Liver (tissue), 9 donors: ENCODE data around the gene MARK3. TPM values are rescaled to one million over a fixed set of nuclear protein-coding genes. Genes with fewer than 3 reads are reported as not detected.
"Not testable (repeated sequence)": the region's sequence is repeated elsewhere in the genome, so short reads cannot be mapped to it uniquely, and the experiment has no call there.

Experiments
- DNase-seq: peaks from one replicate; pipeline ENCODE4 v3.0.0-alpha.2; 2017; ENCODE audit warnings: low spot score
- H3K27ac ChIP-seq, 2 donors: one replicate each; pipeline ENCODE4 v1.7.0; 2013; ENCODE audit warnings: inconsistent platforms in 2 of 2, low read length in 2 of 2, control low read depth in 1 of 2, low read depth in 1 of 2, mild to moderate bottlenecking in 1 of 2
- H3K27me3 ChIP-seq, 4 donors: one replicate each; pipeline versions ENCODE4 v1.6.1 to v1.7.0; 2013; ENCODE audit warnings: low read length in 3 of 4, inconsistent platforms in 1 of 4, mild to moderate bottlenecking in 1 of 4, moderate library complexity in 1 of 4; ENCODE audit not compliant: control insufficient read depth in 4 of 4, insufficient read depth in 4 of 4
- H3K36me3 ChIP-seq, 4 donors: one replicate each; pipeline versions ENCODE4 v1.6.1 to v1.7.0; 2013; ENCODE audit warnings: low read length in 3 of 4, mild to moderate bottlenecking in 3 of 4, low read depth in 1 of 4, moderate library complexity in 1 of 4; ENCODE audit not compliant: control insufficient read depth in 4 of 4, insufficient read depth in 3 of 4
- H3K4me1 ChIP-seq, 4 donors: one replicate each; pipeline versions ENCODE4 v1.6.1 to v1.7.0; 2013; ENCODE audit warnings: low read length in 3 of 4, mild to moderate bottlenecking in 3 of 4, moderate library complexity in 1 of 4; ENCODE audit not compliant: control insufficient read depth in 4 of 4, insufficient read depth in 4 of 4
- H3K4me3 ChIP-seq, 3 donors: one replicate each; pipeline versions ENCODE4 v1.6.1 to v1.7.0; 2013; ENCODE audit warnings: low read length in 3 of 3, control low read depth in 1 of 3, low read depth in 1 of 3, mild to moderate bottlenecking in 1 of 3
- H3K9ac ChIP-seq, 2 donors: one replicate each; pipeline ENCODE4 v1.7.0; 2013; ENCODE audit warnings: low read length in 2 of 2, mild to moderate bottlenecking in 2 of 2, moderate library complexity in 2 of 2, control low read depth in 1 of 2, low read depth in 1 of 2
- H3K9me3 ChIP-seq, 4 donors: one replicate each; pipeline versions ENCODE4 v1.6.1 to v1.7.0; 2013; ENCODE audit warnings: low read length in 3 of 4; ENCODE audit not compliant: control insufficient read depth in 4 of 4
- ATF3 ChIP-seq: IDR thresholded peaks from 2 replicates; pipeline ENCODE4 v1.6.1; 2016; ENCODE audit warnings: antibody characterized with exemption
- CTCF ChIP-seq: fragments of 150-350 bp; IDR thresholded peaks from 2 replicates; pipeline ENCODE4 v1.5.1; 2017; ENCODE audit warnings: improper control_type of control experiment, low read depth, low read length; ENCODE audit not compliant: missing input control
- FOXA1 ChIP-seq: IDR thresholded peaks from 2 replicates; pipeline ENCODE4 v1.6.1; 2016; ENCODE audit warnings: antibody characterized with exemption
- GABPA ChIP-seq, 2 donors: IDR thresholded peaks in 1 of 2; conservative IDR thresholded peaks in 1 of 2; 2 replicates each; pipeline ENCODE4 v1.6.1; 2016; ENCODE audit warnings: antibody characterized with exemption in 2 of 2, mild to moderate bottlenecking in 1 of 2, moderate library complexity in 1 of 2
- HNF4A ChIP-seq, 2 donors: conservative IDR thresholded peaks; 2 replicates each; pipeline ENCODE4 v1.6.1; 2016; ENCODE audit warnings: antibody characterized with exemption in 2 of 2, mild to moderate bottlenecking in 2 of 2
- NR2F2 ChIP-seq: IDR thresholded peaks from 2 replicates; pipeline ENCODE4 v1.6.1; 2016; ENCODE audit warnings: antibody characterized with exemption
- RAD21 ChIP-seq, 2 donors: IDR thresholded peaks; 2 replicates each; pipeline ENCODE4 v1.6.1; 2016; ENCODE audit warnings: antibody characterized with exemption in 2 of 2, mild to moderate bottlenecking in 2 of 2
- SP1 ChIP-seq: IDR thresholded peaks from 2 replicates; pipeline ENCODE4 v1.6.1; 2018; ENCODE audit warnings: antibody characterized with exemption, mild to moderate bottlenecking
- WGBS: extraction: QIAGEN DNeasy Blood & Tissue Kit; methylation state at CpG from one replicate; pipeline ENCODE4 v1.1.7; 2013; 5-methylcytosine and 5-hydroxymethylcytosine counted together
- polyA plus RNA-seq, 2 donors: library from polyadenylated mRNA; stranded (reverse) in 1 of 2; unstranded in 1 of 2; fragments of 200-250 nt in 1 of 2; fragments of >200 nt in 1 of 2; fragmentation: Nextera tagmentation in 1 of 2; extraction: Ambion mirVana in 1 of 2; gene quantifications; one replicate each; pipeline versions ENCODE4 v1.2.1 to v1.2.3, GENCODE V29; 2013 to 2015
- total RNA-seq, 2 donors: library from RNA; depleted of rRNA; stranded (reverse); fragments of >200 nt; gene quantifications; one replicate each; pipeline ENCODE4 v1.2.3, GENCODE V29; 2014
- donor health status: healthy.
- donor health status: healthy.
- donor health status: healthy.
- donor health status: healthy.
- donor health status: healthy.

MARK3 gene
- total and polyA plus RNA-seq, 4 donors = 14.1 to 86.0 (median 33.0) TPM

- no peak for DNase-seq
- no peak overlapping the region for H3K9ac ChIP-seq
- H3K4me1 ChIP-seq = peaks cover 0 to 6% (median 3%) of the 10 kb centered on the region in 4 donors
- TF ChIP-seq GABPA (IDR thresholded peaks at IDR 0.05 in 1 of 2, conservative IDR thresholded peaks at IDR 0.05 in 1 of 2) (no peak), RAD21 (IDR thresholded peaks at IDR 0.05) (no peak), NR2F2 (no peak), ATF3 (no peak)
- peaks cover 0 to 10% (median 7%) of the 10 kb centered on the region in 4 donors for H3K36me3 ChIP-seq
- no peaks in the 10 kb centered on the region for H3K9me3 ChIP-seq
- no peak overlapping the region for H3K4me3 ChIP-seq
- H3K27me3 ChIP-seq = no peaks in the 10 kb centered on the region
- H3K27ac ChIP-seq = no peak overlapping the region
- 95% methylated on average over 26 of the region's 26 CpGs for WGBS
Measured at GRCh38 chr14:103510724-103511693, 125.8 kb downstream of the MARK3 start.

GRCh38 chr14:103512180-103512579, 127.0 kb downstream of the MARK3 start:
- H3K4me3 ChIP-seq, H3K27me3 ChIP-seq, H3K9ac ChIP-seq, H3K27ac ChIP-seq, H3K4me1 ChIP-seq, DNase-seq, H3K36me3 ChIP-seq, H3K9me3 ChIP-seq: not testable (repeated sequence)
- 99% methylated on average over 8 of the region's 8 CpGs for WGBS

- Histone ChIP-seq H3K9ac (no peak overlapping the region), H3K4me3 (no peak overlapping the region), H3K4me1 (peaks cover 0 to 6% (median 2%) of the 10 kb centered on the region in 4 donors), H3K27ac (no peak overlapping the region), H3K27me3 (no peaks in the 10 kb centered on the region), H3K36me3 (peaks cover 0 to 7% (median 6%) of the 10 kb centered on the region in 4 donors), H3K9me3 (no peaks in the 10 kb centered on the region)
- TF ChIP-seq CTCF (no peak), NR2F2 (no peak), FOXA1 (no peak), SP1 (no peak), HNF4A (conservative IDR thresholded peaks at IDR 0.05) (no peak)
- no peak for DNase-seq
- WGBS = 71% methylated on average over 25 of the region's 25 CpGs
Measured at GRCh38 chr14:103512701-103513611, 127.7 kb downstream of the MARK3 start.
